ENCODE data around the gene SMC4. TPM values are rescaled to one million over a fixed set of nuclear protein-coding genes. Genes with fewer than 3 reads are reported as not detected.

The SMC4 gene
- total and polyA plus RNA-seq, 2 of the 8 experiments (the other 6 are each of a cell fraction or from before 2014, with no cell fraction given): 26.6 to 118 TPM

DNA sequence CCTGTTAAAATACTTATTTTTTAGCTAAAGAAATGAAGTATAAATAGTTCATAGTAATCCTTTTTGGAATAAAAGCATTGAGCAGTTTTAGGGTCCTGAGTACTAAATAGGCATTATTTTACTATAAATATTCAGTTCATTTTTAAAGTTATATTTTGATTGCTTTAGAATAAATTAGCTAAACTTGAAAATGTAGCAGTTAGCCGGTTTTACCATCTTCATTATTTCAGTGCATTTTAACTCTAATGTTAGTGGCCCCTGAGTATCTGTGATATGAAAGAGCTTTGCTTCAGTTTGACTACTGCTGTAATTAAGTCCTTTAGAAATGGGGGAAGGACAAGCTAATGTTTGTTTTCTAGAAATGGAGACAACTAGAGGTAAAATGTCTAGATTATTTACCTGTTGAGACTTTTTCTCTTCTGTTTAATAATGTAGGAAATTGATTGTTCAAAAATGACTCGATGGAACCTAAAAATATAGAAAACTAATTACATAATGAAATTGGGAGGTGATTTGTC, 3.6 kb downstream of the SMC4 start:
- WGBS, 2 experiments (ENCODE audit: extremely low coverage in 1 of 2, insufficient coverage in 1 of 2, insufficient read length in 1 of 2, insufficient replicate concordance in 2 of 2, low coverage in 1 of 2, low lambda C conversion rate in 2 of 2, missing lambda C conversion rate in 1 of 2): 89% methylated on average over 2 of the region's 2 CpGs; no CpG with 5 or more reads in 1 of the 2 experiments
- H3K9ac ChIP-seq (replicated peaks in 1 of 4; ENCODE audit: extremely low read depth in 1 of 4, low read depth in 3 of 4, low read length in 3 of 4): no peak overlapping the region
- H3K4me3 ChIP-seq (ENCODE audit: extremely low read depth in 1 of 4, insufficient read depth in 2 of 4, low read depth in 3 of 4, low read length in 4 of 4): peak overlapping the region in 1 of 4 experiments; percentile 99; a peak in 1 of 8 replicates
- no peak overlapping the region for H2BK15ac ChIP-seq (ENCODE audit: low read length)
- H4K20me1 ChIP-seq (replicated peaks in 1 of 2; ENCODE audit: control insufficient read depth in 1 of 2, insufficient read depth in 2 of 2, low read length in 2 of 2): peaks cover 18% of the 10 kb centered on the region in 2 experiments
- H3K4ac ChIP-seq (replicated peaks; ENCODE audit: insufficient read length, low read depth, low read length): no peak overlapping the region
- no peaks in the 10 kb centered on the region; a peak in 3 of 7 replicates for H3K4me1 ChIP-seq (replicated peaks in 1 of 4; ENCODE audit: control insufficient read depth in 3 of 4, insufficient read depth in 4 of 4, low read length in 3 of 4)
- DNase-seq (ENCODE audit: low read depth in 1 of 2, low spot score in 2 of 2): no peak
- no peaks in the 10 kb centered on the region for H3K79me1 ChIP-seq (ENCODE audit: low read depth, low read length)
- no peak for TF ChIP-seq POLR2AphosphoS5 (IDR thresholded peaks at IDR 0.05; ENCODE audit: low read depth, low read length)
- TF ChIP-seq EZH2 (IDR thresholded peaks at IDR 0.05; ENCODE audit: low read depth, low read length, severe bottlenecking): no peak
- TF ChIP-seq, protein P1, sequence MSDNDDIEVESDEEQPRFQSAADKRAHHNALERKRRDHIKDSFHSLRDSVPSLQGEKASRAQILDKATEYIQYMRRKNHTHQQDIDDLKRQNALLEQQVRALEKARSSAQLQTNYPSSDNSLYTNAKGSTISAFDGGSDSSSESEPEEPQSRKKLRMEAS (IDR thresholded peaks at IDR 0.05): no peak
- TF ChIP-seq CTBP2 (IDR thresholded peaks at IDR 0.05; ENCODE audit: borderline replicate concordance, insufficient read depth, insufficient read length, low read length): no peak
- no peak for TF ChIP-seq BRCA1 (IDR thresholded peaks at IDR 0.05; ENCODE audit: low read depth, low read length)
- no peak for TF ChIP-seq TAF7 (optimal IDR thresholded peaks at IDR 0.05; ENCODE audit: borderline replicate concordance, low read depth, low read length)
- TF ChIP-seq ZNF274 (IDR thresholded peaks at IDR 0.05; ENCODE audit: borderline replicate concordance, extremely low read depth, low read length): no peak
- TF ChIP-seq, protein P2, sequence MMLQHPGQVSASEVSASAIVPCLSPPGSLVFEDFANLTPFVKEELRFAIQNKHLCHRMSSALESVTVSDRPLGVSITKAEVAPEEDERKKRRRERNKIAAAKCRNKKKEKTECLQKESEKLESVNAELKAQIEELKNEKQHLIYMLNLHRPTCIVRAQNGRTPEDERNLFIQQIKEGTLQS (IDR thresholded peaks at IDR 0.05; ENCODE audit: insufficient read depth, low read depth, low read length): no peak
- TF ChIP-seq SRF (IDR thresholded peaks at IDR 0.05; ENCODE audit: low read depth, low read length): no peak
- no peak for TF ChIP-seq ASH2L (IDR thresholded peaks at IDR 0.05; ENCODE audit: low read length)
- H3K18ac ChIP-seq (ENCODE audit: extremely low read depth, low read length): no peak overlapping the region
- no peak overlapping the region for H3K27ac ChIP-seq (ENCODE audit: low read depth, low read length)
- ChIA-PET CTCF (ENCODE audit: partially characterized antibody) (no interaction called here), POLR2A (ENCODE audit: partially characterized antibody) (interaction anchor here (0.8 kb wide), 1 partner anchor 16 kb away, joined by 3 read pairs; no protein-coding TSS in a partner anchor)
- no peak overlapping the region for H2AK5ac ChIP-seq (ENCODE audit: low read depth, low read length)
- H3K4me2 ChIP-seq (ENCODE audit: insufficient read depth in 1 of 2, low read depth in 2 of 2, low read length in 2 of 2): peak overlapping the region; percentile 87 to 91; a peak in 1 of 4 replicates
- H2BK12ac ChIP-seq (ENCODE audit: low read depth, low read length): no peak overlapping the region
- H3K9me3 ChIP-seq (ENCODE audit: insufficient read depth in 2 of 2, low read depth in 1 of 2, low read length in 1 of 2): no peaks in the 10 kb centered on the region
- no peak overlapping the region for H2BK120ac ChIP-seq (replicated peaks; ENCODE audit: low read depth, low read length)
- H3K36me3 ChIP-seq (ENCODE audit: control insufficient read depth in 2 of 4, insufficient read depth in 4 of 4, low read length in 3 of 4): peaks cover 0 to 41% (median 3%) of the 10 kb centered on the region in 4 experiments; a peak in 5 of 8 replicates
- H3K79me2 ChIP-seq (ENCODE audit: control insufficient read depth in 1 of 2, insufficient read depth in 2 of 2, low read length in 2 of 2): peaks cover 19 to 90% of the 10 kb centered on the region in 2 experiments
- H3K56ac ChIP-seq (replicated peaks; ENCODE audit: insufficient read length, low read depth, low read length): no peak overlapping the region
- peaks cover 5% of the 10 kb centered on the region; the same call in 1 of the 2 replicates for H3K23me2 ChIP-seq (ENCODE audit: low read depth, low read length)
- H4K91ac ChIP-seq (replicated peaks; ENCODE audit: insufficient read length, low read length): no peak overlapping the region
- no peak overlapping the region for H3K14ac ChIP-seq (ENCODE audit: insufficient read length)
- no peak overlapping the region for H2BK5ac ChIP-seq (ENCODE audit: low read depth, low read length)
- no peak overlapping the region for H2AFZ ChIP-seq (ENCODE audit: low read length)
- no peak for FAIRE-seq
- no peaks in the 10 kb centered on the region for H3K27me3 ChIP-seq (replicated peaks in 1 of 4; ENCODE audit: control insufficient read depth in 3 of 4, extremely low read depth in 1 of 4, insufficient read depth in 3 of 4, low read length in 3 of 4)
- no peak overlapping the region for H2BK20ac ChIP-seq (ENCODE audit: low read length)
- H4K8ac ChIP-seq (ENCODE audit: extremely low read depth, insufficient read depth, low read length): no peak overlapping the region
- H3K23ac ChIP-seq (ENCODE audit: insufficient read length): no peak overlapping the region
- no peak overlapping the region for H4K5ac ChIP-seq (ENCODE audit: insufficient read length, low read depth, low read length)
